Parathyroid adenoma (tissue), 2 donors: ENCODE measurements around the gene MSANTD4.
A peak's percentile ranks its signal among the peaks of the same experiment; 100 is the strongest.

ENCODE experiments used
- H2AFZ ChIP-seq: fragments of 300-600 bp; sonication (generic); one replicate; pipeline ENCODE4 v1.7.0; 2017; ENCODE audit warnings: antibody characterized with exemption, mild to moderate bottlenecking
- H3K27ac ChIP-seq: fragments of 300-600 bp; sonication (generic); one replicate; pipeline ENCODE4 v1.7.0; 2017
- H3K27me3 ChIP-seq: fragments of 300-600 bp; sonication (generic); one replicate; pipeline ENCODE4 v1.7.0; 2017; ENCODE audit warnings: low read length; ENCODE audit not compliant: control insufficient read depth, insufficient read depth
- H3K36me3 ChIP-seq: fragments of 300-600 bp; sonication (generic); one replicate; pipeline ENCODE4 v1.7.0; 2017; ENCODE audit warnings: low read length; ENCODE audit not compliant: control insufficient read depth, insufficient read depth
- H3K4me1 ChIP-seq: fragments of 300-600 bp; sonication (generic); one replicate; pipeline ENCODE4 v1.7.0; 2017; ENCODE audit warnings: control low read depth
- H3K4me2 ChIP-seq: fragments of 300-600 bp; sonication (generic); one replicate; pipeline ENCODE4 v1.7.0; 2017; ENCODE audit warnings: low read length
- H3K4me3 ChIP-seq: fragments of 300-600 bp; sonication (generic); one replicate; pipeline ENCODE4 v1.7.0; 2017; ENCODE audit warnings: low read depth, low read length
- H3K79me2 ChIP-seq: fragments of 300-600 bp; sonication (generic); one replicate; pipeline ENCODE4 v1.7.0; 2017; ENCODE audit warnings: control low read depth
- H3K9ac ChIP-seq: fragments of 300-600 bp; sonication (generic); one replicate; pipeline ENCODE4 v1.7.0; 2017; ENCODE audit warnings: mild to moderate bottlenecking
- H3K9me3 ChIP-seq: fragments of 300-600 bp; sonication (generic); one replicate; pipeline ENCODE4 v1.7.0; 2017; ENCODE audit warnings: low read length; ENCODE audit not compliant: control insufficient read depth
- TF ChIP-seq, protein P1 (sequence below): fragments of 300-600 bp; sonication (generic); IDR thresholded peaks from one replicate; pipeline ENCODE4 v1.7.0; 2017; ENCODE audit warnings: antibody characterized with exemption, mild to moderate bottlenecking
- donor health status: primary hyperparathyroidism.

MSANTD4 gene

DNA sequence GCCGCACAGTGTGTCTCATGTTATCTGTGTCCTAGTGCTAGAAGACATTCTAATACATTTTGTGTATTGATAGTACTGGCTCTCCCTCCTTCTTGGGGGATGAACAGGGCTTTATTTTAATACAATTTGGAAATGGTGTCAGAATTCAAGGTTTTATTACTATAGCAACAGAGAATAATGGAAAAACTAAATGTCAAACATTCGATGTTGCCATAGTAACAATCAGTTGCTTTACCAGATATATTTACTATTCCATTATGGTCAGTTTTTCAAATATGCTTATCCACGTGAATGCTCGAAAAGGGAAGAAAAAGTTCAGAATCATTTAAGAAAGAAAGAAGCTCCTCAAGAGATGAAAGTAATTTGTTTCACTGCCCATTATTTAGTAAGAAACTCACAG lies 8.6 kb upstream of the MSANTD4 start:
- no peaks in the 10 kb centered on the region for H3K79me2 ChIP-seq
- H3K4me2 ChIP-seq, result no peak overlapping the region
- no peak overlapping the region for H3K9ac ChIP-seq
- TF ChIP-seq, protein P1, sequence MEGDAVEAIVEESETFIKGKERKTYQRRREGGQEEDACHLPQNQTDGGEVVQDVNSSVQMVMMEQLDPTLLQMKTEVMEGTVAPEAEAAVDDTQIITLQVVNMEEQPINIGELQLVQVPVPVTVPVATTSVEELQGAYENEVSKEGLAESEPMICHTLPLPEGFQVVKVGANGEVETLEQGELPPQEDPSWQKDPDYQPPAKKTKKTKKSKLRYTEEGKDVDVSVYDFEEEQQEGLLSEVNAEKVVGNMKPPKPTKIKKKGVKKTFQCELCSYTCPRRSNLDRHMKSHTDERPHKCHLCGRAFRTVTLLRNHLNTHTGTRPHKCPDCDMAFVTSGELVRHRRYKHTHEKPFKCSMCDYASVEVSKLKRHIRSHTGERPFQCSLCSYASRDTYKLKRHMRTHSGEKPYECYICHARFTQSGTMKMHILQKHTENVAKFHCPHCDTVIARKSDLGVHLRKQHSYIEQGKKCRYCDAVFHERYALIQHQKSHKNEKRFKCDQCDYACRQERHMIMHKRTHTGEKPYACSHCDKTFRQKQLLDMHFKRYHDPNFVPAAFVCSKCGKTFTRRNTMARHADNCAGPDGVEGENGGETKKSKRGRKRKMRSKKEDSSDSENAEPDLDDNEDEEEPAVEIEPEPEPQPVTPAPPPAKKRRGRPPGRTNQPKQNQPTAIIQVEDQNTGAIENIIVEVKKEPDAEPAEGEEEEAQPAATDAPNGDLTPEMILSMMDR, result no peak
- no peak overlapping the region for H3K4me3 ChIP-seq
- no peaks in the 10 kb centered on the region for H3K4me1 ChIP-seq
- no peaks in the 10 kb centered on the region for H3K27me3 ChIP-seq
- no peaks in the 10 kb centered on the region for H3K36me3 ChIP-seq
- no peak overlapping the region for H2AFZ ChIP-seq
- H3K27ac ChIP-seq, result no peak overlapping the region
- no peaks in the 10 kb centered on the region for H3K9me3 ChIP-seq

DNA sequence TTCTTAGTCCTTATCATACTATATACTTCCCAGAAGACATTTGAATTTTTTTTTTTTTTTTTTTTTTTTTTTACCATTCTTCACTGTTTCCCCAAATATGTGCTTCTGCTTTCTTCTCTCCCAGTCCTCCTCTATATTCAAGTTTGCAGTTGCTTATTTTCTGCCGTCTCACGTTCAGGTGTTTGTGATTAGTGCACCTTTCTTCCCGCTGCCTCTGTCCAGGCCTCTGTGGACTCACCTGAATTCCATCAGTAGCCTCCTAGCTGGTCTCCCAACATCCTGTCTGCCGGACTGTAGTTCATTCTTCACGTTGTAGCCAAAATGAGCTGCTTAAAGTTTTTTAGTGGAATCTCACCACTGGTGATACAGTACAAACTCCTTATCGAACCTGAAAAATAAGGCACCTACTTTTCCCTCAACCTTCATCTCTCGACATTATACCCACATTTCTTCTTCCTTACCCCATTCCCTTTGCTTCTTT lies 795 bp upstream of the MSANTD4 start:
- Histone ChIP-seq H3K9ac (no peak overlapping the region), H3K4me3 (peak overlapping the region; percentile 87), H3K79me2 (peaks cover 5% of the 10 kb centered on the region), H3K4me1 (no peaks in the 10 kb centered on the region), H3K4me2 (peak overlapping the region; percentile 67), H3K9me3 (no peaks in the 10 kb centered on the region), H3K36me3 (no peaks in the 10 kb centered on the region), H2AFZ (peak overlapping the region; percentile 91), H3K27me3 (no peaks in the 10 kb centered on the region), H3K27ac (peak overlapping the region; percentile 56)
- TF ChIP-seq, protein P1, result no peak

DNA sequence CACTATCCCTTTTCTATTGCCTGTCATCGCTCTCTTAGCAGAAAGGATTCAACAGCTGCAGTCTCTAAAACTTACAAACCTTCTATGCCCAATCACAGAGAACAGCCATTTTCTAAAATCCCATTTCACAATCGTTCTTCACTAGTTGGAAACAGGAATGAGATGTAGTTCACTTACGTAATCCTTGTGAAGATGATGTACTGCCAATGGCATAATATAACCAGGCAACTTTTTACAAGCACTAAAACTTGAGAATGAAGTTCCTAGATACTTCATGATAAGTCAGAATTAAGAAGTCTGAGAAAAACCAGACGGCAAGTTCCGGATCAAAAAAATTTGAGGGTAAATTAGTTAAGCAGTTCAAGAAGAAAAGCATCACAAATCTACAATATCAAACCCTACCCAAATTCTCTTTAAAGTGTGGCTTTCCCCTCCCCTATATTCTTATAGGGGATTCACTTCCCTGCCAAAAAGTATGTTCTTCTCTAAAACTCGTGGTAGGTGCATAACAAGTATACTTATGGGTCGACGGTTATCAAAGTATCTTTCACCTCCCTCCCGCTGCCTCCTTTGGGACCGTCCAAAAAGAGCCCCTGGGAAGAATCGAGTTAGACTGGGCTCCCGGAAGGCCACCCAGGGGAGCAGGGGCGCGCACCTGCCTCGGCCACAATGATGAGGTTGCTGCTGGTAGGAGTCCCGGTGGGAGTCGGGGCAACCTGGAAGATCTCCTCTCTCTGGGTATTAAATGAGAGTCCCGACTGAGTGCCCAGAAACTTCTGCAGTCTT lies 666 bp downstream of the MSANTD4 start:
- Histone ChIP-seq H3K4me1 (no peaks in the 10 kb centered on the region), H3K9me3 (no peaks in the 10 kb centered on the region), H3K9ac (no peak overlapping the region), H2AFZ (peak overlapping the region; percentile 91), H3K4me2 (peak overlapping the region; percentile 74), H3K79me2 (peaks cover 5% of the 10 kb centered on the region), H3K36me3 (no peaks in the 10 kb centered on the region), H3K27me3 (no peaks in the 10 kb centered on the region), H3K4me3 (peak overlapping the region; percentile 87), H3K27ac (peak overlapping the region; percentile 39)
- TF ChIP-seq, protein P1, result no peak

DNA sequence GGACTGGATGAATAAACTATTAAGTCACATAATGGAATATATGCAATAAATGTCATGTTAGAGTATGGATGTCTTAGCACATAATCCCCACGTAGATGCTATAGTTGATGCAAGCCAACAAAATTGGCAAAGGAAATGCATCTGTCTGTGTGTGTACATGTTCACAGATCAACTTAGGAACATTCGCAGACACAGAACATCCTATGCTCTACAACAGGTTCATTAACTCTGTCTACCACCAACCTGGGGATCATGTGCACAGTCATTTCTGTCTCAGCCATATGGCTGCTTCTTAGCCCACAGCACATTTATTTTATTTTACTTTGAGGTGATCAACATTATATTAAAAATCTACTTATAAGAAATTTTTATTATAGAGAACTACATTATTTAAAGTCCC lies 4.9 kb downstream of the MSANTD4 start:
- Histone ChIP-seq H3K27ac (no peak overlapping the region), H2AFZ (no peak overlapping the region), H3K4me2 (no peak overlapping the region), H3K79me2 (peaks cover 15% of the 10 kb centered on the region), H3K27me3 (no peaks in the 10 kb centered on the region), H3K9me3 (no peaks in the 10 kb centered on the region), H3K36me3 (no peaks in the 10 kb centered on the region), H3K4me1 (no peaks in the 10 kb centered on the region), H3K4me3 (no peak overlapping the region), H3K9ac (no peak overlapping the region)
- TF ChIP-seq, protein P1, result no peak

DNA sequence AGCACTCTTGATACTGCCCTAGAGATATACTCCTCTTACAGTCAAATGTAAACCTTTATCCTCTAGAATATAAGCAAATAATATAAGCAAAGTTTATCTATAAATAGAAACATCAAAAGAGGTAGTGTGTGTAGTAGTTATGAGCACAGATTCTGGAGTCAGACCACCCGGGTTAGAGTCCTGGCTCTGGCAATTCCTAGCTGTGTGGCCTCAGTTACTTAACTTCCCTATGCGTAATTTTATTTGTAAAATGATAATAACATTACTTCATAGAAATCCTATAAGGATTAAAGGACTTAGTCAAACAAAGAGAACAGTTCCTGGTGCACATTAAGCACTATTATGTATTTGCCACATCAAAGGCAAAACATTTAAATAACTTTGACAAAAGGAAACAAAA lies 7.0 kb downstream of the MSANTD4 start:
- Histone ChIP-seq H3K27me3 (no peaks in the 10 kb centered on the region), H3K4me3 (no peak overlapping the region), H3K36me3 (no peaks in the 10 kb centered on the region), H2AFZ (no peak overlapping the region), H3K4me1 (no peaks in the 10 kb centered on the region), H3K27ac (no peak overlapping the region), H3K9ac (no peak overlapping the region), H3K4me2 (no peak overlapping the region), H3K9me3 (no peaks in the 10 kb centered on the region), H3K79me2 (peaks cover 15% of the 10 kb centered on the region)
- TF ChIP-seq, protein P1, result no peak
